Left forelimb (tissue), 1 donor: ENCODE data around the gene STARD7.

Experiments used
- DNase-seq: peaks from one replicate; pipeline ENCODE4 v3.0.0-alpha.2; 2018; ENCODE audit warnings: low spot score

Gene STARD7

GRCh38 chr2:96197546-96198255, 10.9 kb downstream of the STARD7 start:
- no peak for DNase-seq

GRCh38 chr2:96195410-96196066, 13.1 kb downstream of the STARD7 start:
- no peak for DNase-seq

- no peak for DNase-seq
Observed at GRCh38 chr2:96191937-96192670, 16.5 kb downstream of the STARD7 start.

- DNase-seq = no peak
Observed at GRCh38 chr2:96188821-96189526, 19.7 kb downstream of the STARD7 start.

GRCh38 chr2:96186562-96186961, 22.1 kb downstream of the STARD7 start:
- no peak for DNase-seq

- DNase-seq = no peak
Observed at GRCh38 chr2:96185516-96185915, 23.1 kb downstream of the STARD7 start.

GRCh38 chr2:96184989-96185388, 23.6 kb downstream of the STARD7 start:
- no peak for DNase-seq

GRCh38 chr2:96184188-96184587, 24.4 kb downstream of the STARD7 start:
- DNase-seq = no peak

GRCh38 chr2:96181529-96181928, 27.1 kb downstream of the STARD7 start:
- no peak for DNase-seq

- DNase-seq = no peak
Observed at GRCh38 chr2:96180521-96180920, 28.1 kb downstream of the STARD7 start.

- no peak for DNase-seq
Observed at GRCh38 chr2:96180002-96180401, 28.6 kb downstream of the STARD7 start.

- DNase-seq = no peak
Observed at GRCh38 chr2:96176661-96177060, 32.0 kb downstream of the STARD7 start.

- no peak for DNase-seq
Observed at GRCh38 chr2:96175951-96176350, 32.7 kb downstream of the STARD7 start.

GRCh38 chr2:96174251-96175144, 34.1 kb downstream of the STARD7 start:
- DNase-seq = no peak

- no peak for DNase-seq
Observed at GRCh38 chr2:96171831-96172230, 36.8 kb downstream of the STARD7 start.

- no peak for DNase-seq
Observed at GRCh38 chr2:96170626-96171025, 38.0 kb downstream of the STARD7 start.

GRCh38 chr2:96169868-96170507, 38.6 kb downstream of the STARD7 start:
- DNase-seq = no peak

- DNase-seq = no peak
Observed at GRCh38 chr2:96167407-96168013, 41.1 kb downstream of the STARD7 start.

GRCh38 chr2:96164459-96165184, 44.0 kb downstream of the STARD7 start:
- DNase-seq = no peak
